Epithelial cell of proximal tubule (primary cell): Measurements from ENCODE around the gene OR51T1. TPM values are rescaled to one million over a fixed set of nuclear protein-coding genes. Genes with fewer than 3 reads are reported as not detected.

Source experiments
- DNase-seq: peaks from one replicate; pipeline ENCODE4 v3.0.0-alpha.2; 2011; ENCODE audit warnings: low read depth
- H3K4me3 ChIP-seq: 2 replicates; pipeline ENCODE4 v1.5.1; 2011; ENCODE audit warnings: low read depth, mild to moderate bottlenecking, low read length
- total RNA-seq: library from RNA; depleted of rRNA; stranded (reverse); fragments of >200 nt; gene quantifications from 2 replicates; pipeline ENCODE4 v1.2.3, GENCODE V29; 2015
- TF ChIP-seq, protein P1 (sequence below): conservative IDR thresholded peaks from 2 replicates; pipeline ENCODE4 v1.5.1; 2012; ENCODE audit warnings: low read depth, mild to moderate bottlenecking, low read length

OR51T1 gene
- total RNA-seq, 1 donor from 2014 or later = not detected

DNA sequence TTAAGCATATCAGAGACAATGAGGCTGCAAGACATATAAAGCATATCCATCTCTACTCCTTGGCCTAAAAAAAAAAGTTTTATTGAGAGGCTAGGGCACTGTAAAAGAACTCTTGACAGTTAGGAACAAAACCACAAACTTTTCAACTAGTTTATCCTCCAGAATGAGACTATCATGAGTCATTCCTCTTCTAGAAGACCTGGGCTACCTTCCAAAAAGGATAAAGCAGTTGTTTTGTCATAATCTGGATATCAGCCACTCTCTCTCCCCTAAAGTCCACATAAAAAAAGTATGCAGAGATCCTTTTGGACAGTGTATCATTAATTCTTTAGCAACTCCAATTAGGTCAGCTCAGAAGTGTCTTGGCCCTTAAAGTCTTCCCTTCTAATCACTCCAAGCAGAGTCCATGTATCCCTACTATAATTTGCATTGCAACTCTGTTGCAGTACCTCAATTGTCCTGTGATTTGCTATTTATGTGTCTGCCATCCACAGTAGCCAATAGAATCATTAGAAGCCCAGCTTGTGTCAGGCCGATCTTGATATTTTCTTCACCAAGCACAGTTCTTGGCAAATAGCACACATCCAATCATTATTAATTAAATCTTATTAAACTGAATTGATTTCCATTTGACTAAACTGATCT, 10.4 kb downstream of the OR51T1 start:
- DNase-seq = peak; percentile 57
- no peak overlapping the region for H3K4me3 ChIP-seq

DNA sequence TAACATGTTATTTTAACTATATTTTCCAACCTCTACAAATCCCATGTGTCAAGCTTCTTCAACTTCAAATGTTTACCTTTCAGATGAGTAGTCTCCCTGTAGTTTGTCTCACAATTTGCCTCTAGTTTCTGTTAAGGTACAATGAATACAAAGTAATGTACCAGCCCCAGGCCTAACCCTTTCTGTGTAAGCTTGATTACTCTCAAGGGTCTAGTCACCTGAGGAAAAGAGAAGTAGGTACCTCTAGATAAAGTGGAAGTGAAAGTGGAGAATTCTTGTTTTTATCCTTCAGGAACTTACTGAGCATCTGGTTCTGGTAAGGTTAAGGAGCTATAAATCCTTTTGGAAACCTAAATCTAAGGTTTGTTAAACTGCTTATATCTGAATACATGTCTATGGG, 21.8 kb downstream of the OR51T1 start, which contains the start of gene OR51A7:
OR51A7 (plus strand) TSS at position 300 of the 400 bp plus-strand sequence. CDS start 3,587 bp downstream, outside the sequence.
- no peak within 1 kb of the TSS for H3K4me3 ChIP-seq
- DNase-seq = no peak
- TF ChIP-seq, protein P1, sequence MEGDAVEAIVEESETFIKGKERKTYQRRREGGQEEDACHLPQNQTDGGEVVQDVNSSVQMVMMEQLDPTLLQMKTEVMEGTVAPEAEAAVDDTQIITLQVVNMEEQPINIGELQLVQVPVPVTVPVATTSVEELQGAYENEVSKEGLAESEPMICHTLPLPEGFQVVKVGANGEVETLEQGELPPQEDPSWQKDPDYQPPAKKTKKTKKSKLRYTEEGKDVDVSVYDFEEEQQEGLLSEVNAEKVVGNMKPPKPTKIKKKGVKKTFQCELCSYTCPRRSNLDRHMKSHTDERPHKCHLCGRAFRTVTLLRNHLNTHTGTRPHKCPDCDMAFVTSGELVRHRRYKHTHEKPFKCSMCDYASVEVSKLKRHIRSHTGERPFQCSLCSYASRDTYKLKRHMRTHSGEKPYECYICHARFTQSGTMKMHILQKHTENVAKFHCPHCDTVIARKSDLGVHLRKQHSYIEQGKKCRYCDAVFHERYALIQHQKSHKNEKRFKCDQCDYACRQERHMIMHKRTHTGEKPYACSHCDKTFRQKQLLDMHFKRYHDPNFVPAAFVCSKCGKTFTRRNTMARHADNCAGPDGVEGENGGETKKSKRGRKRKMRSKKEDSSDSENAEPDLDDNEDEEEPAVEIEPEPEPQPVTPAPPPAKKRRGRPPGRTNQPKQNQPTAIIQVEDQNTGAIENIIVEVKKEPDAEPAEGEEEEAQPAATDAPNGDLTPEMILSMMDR = no peak

More for the DNA sequence above, 10.4 kb downstream of the OR51T1 start:
- TF ChIP-seq, protein P1 = peak; percentile 28

DNA sequence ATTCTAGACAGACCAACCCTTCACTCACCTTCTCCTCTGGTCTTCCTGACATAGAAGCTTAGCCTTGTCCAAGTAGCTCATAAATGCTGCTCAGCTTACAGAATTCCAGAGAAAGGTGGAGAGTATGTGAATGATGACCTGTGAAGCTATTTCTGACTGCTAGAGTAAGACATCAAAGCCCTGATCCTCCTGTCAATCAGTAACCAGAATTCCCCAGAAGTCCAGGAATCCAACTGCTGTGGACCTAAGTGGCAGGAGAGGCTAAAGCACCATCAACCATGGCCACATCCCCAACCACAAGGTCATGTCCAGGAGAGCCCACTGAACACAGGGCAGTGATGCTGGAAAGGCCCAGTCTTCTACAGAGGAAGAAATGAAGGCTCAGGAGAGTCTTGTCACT, 34.9 kb downstream of the OR51T1 start:
- H3K4me3 ChIP-seq = no peak overlapping the region
- DNase-seq = peak; percentile 62
- TF ChIP-seq, protein P1 = no peak

DNA sequence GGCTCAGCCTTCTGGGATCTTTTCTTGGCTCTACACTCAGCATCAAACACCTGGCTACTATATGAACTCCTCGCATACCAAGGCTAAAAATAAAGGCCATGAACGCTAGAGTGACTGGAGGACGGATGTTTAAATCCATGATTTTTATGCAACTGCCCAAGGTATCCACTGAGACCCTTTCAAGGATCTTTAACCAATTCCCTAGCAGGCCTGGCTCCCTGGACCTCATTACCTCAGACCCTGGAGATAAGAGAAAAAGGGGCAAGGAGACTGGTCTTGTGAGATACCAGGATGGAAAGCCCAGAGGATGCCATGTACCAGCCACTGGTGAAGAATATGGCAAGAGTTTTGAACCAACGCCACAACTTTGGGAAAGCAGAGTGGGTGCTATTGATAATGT, 37.5 kb downstream of the OR51T1 start, which contains the start of gene OR51G2:
OR51G2 (minus strand) TSS at position 101 of the 400 bp plus-strand sequence. CDS start 3,687 bp downstream, outside the sequence.
- TF ChIP-seq, protein P1 = no peak
- DNase-seq = no peak
- no peak within 1 kb of the TSS for H3K4me3 ChIP-seq

DNA sequence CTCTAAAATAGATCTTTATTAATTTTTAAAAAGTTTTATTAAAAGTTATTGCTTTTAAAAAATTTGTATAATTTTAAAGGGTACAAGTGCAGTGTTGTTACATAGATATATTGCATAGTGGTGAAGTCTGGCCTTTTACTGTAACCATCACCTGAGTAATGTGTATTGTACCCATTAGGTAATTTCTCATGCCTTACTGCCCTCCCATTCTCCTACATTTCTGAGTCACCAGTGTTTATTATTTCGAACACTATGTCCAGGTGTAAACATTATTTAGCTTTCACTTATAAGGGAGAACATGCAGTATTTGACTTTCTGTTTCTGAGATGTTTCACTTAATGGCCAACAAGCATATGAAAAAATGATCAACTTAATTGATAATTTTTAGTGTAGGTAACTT, 40.1 kb downstream of the OR51T1 start:
- no peak for DNase-seq
- no peak overlapping the region for H3K4me3 ChIP-seq

DNA sequence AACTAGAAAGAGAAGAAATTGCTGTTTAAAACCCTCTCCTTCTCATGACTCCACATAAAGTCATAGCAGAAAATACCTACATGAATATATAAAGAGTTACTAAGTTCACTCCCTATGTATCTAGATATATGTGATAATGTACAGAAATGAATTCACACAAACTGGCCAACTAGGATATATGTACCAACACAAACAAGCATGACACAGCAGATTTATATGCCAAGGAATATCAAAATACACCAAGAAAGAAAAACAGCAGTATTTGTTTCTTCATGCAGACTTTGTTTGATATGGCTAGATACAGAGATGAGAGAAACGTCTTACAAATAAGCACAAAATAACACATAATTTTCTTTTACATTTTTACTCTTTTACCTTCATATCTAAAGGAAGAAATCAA, 40.6 kb downstream of the OR51T1 start:
- DNase-seq = no peak
- TF ChIP-seq, protein P1 = no peak

More for the DNA sequence above, 40.1 kb downstream of the OR51T1 start:
- TF ChIP-seq, protein P1 = no peak

DNA sequence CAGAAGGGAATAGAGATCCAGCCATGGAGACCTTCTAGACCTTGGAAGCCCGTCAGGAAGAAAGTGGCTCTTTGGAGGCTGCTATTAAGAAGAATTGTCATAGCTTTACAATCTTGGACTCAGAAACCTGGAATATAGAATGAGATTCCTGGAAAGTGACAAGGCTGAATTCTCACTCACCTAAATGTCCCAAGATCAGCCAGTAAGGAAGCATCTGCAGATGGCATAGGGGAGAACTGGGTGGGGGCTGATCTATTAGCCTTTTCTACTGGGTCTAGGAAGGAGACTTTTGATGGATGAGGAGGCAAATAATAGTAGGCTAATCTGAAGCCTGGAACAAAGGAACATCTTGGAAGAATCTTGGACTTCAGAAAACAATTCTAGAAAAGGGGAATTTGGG, 42.5 kb downstream of the OR51T1 start, which contains the start of gene OR51G1:
OR51G1 (minus strand) TSS at position 101 of the 400 bp plus-strand sequence; CDS start at position 101, 0 bp downstream.
- no peak within 1 kb of the TSS for H3K4me3 ChIP-seq
- DNase-seq = no peak
- TF ChIP-seq, protein P1 = no peak

More for the DNA sequence above, 40.6 kb downstream of the OR51T1 start:
- H3K4me3 ChIP-seq = no peak overlapping the region
